GM18868 (cell line): Measurements from ENCODE around the gene BNIP2.
"Not testable (repeated sequence)": the region's sequence is repeated elsewhere in the genome, so short reads cannot be mapped to it uniquely, and the experiment has no call there.

Source experiments
- ATAC-seq: cut with Tn5 transposase; IDR thresholded peaks from one replicate; pipeline ENCODE4 v1.9.1; 2021; ENCODE audit warnings: mild to moderate bottlenecking, moderate library complexity; ENCODE audit not compliant: unreplicated experiment

The BNIP2 gene

GRCh38 chr15:59689626-59690236 lies 611 bp upstream of the BNIP2 start:
- no peak for ATAC-seq

GRCh38 chr15:59688423-59688781 lies 718 bp downstream of the BNIP2 start:
- ATAC-seq = peak; percentile 0

- ATAC-seq = no peak
These were observed 1.3 kb downstream of the BNIP2 start for GRCh38 chr15:59687836-59688235.

GRCh38 chr15:59686389-59686788 lies 2.7 kb downstream of the BNIP2 start:
- peak; percentile 36 for ATAC-seq

- ATAC-seq = no peak
These were observed 3.3 kb downstream of the BNIP2 start for GRCh38 chr15:59685737-59686297.

GRCh38 chr15:59680870-59681269 lies 8.2 kb downstream of the BNIP2 start:
- ATAC-seq = no peak

- ATAC-seq = no peak
These were observed 8.8 kb downstream of the BNIP2 start for GRCh38 chr15:59680346-59680745.

GRCh38 chr15:59678620-59679019 lies 10.5 kb downstream of the BNIP2 start:
- no peak for ATAC-seq

- ATAC-seq = no peak
These were observed 10.9 kb downstream of the BNIP2 start for GRCh38 chr15:59678172-59678571.

GRCh38 chr15:59676565-59676964 lies 12.6 kb downstream of the BNIP2 start:
- no peak for ATAC-seq

- no peak for ATAC-seq
These were observed 14.7 kb downstream of the BNIP2 start for GRCh38 chr15:59674361-59674877.

GRCh38 chr15:59668556-59668955 lies 20.6 kb downstream of the BNIP2 start:
- ATAC-seq = no peak

- ATAC-seq = no peak
These were observed 26.9 kb downstream of the BNIP2 start for GRCh38 chr15:59662260-59662659.

GRCh38 chr15:59659366-59659765 lies 29.8 kb downstream of the BNIP2 start:
- no peak for ATAC-seq

- ATAC-seq = peak; percentile 9
These were observed 31.4 kb downstream of the BNIP2 start for GRCh38 chr15:59657635-59658125.

- ATAC-seq = peak; percentile 99
These were observed 32.1 kb downstream of the BNIP2 start, which contains the start of gene GTF2A2 for GRCh38 chr15:59656897-59657634. Gene GTF2A2, minus strand, starts transcription at chr15:59657515. Its CDS starts 5,238 bp downstream, at chr15:59652277.

GRCh38 chr15:59654046-59654445 lies 35.1 kb downstream of the BNIP2 start:
- ATAC-seq = no peak

GRCh38 chr15:59649603-59650002 lies 39.5 kb downstream of the BNIP2 start:
- ATAC-seq = no peak

GRCh38 chr15:59647085-59647484 lies 42.0 kb downstream of the BNIP2 start:
- ATAC-seq = no peak

GRCh38 chr15:59646277-59646676 lies 42.8 kb downstream of the BNIP2 start:
- no peak for ATAC-seq

GRCh38 chr15:59645812-59646211 lies 43.3 kb downstream of the BNIP2 start:
- ATAC-seq = not testable (repeated sequence)

- ATAC-seq = no peak
These were observed 44.4 kb downstream of the BNIP2 start for GRCh38 chr15:59644756-59645155.
